Measurements from ENCODE around the gene ZBTB17. TPM values are rescaled to one million over a fixed set of nuclear protein-coding genes. Genes with fewer than 3 reads are reported as not detected.

The ZBTB17 gene
- polyA plus RNA-seq, 3 donors from 2014 or later = 6.1 to 21.4 (median 7.0) TPM

DNA sequence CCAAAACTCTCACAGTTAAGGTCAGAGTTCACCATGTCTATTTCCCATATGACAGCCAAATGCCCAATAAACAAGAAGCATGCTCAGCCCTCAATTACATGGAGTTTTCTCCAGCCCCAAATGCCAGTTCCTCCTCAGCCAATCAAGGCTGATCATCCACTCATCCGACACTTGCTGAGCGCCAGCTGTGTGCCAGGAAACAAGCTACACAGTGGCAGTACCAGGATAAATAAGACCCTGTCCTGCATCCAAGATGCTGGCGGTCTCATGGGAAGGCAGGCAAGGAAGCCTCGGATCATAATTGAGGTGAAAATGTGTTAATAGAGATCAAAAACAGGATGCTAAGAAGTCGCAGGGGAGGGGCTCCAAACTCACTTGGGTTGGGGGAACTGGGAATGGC, 7.7 kb downstream of the ZBTB17 start:
- Mint-ChIP-seq H3K27ac (peak overlapping the region in 1 of 6 donors; percentile 9), H3K4me1 (peaks cover 40 to 61% of the 10 kb centered on the region in 2 donors), H3K27me3 (ENCODE audit: low read depth in 3 of 3) (no peaks in the 10 kb centered on the region), H3K9me3 (no peaks in the 10 kb centered on the region), H3K36me3 (peaks cover 7 to 14% (median 14%) of the 10 kb centered on the region in 3 donors), H3K4me3 (no peak overlapping the region)
- DNase-seq = no peak

DNA sequence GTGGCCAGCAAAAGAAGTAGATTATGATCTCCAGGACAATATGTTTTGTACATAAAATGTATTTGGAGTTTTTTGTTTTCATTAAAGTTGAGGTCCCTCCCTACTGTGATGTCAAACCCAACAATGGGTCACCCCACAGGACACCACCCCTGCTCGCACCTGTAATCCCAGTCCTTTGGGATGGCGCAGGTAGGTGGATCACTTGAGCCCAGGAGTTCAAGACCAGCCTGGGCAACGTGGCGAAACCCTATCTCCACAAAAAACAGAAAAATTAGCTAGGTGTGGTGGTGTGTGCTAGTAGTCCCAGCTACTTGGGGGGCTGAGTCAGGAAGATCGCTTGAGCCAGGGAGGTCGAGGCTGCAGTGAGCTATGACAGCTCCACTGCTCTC, 9.0 kb downstream of the ZBTB17 start:
- Mint-ChIP-seq H3K27ac (peak overlapping the region in 3 of 6 donors; percentile 7 to 90 (median 73)), H3K4me3 (peak overlapping the region in 1 of 5 donors; percentile 29), H3K4me1 (peaks cover 40 to 62% of the 10 kb centered on the region in 2 donors), H3K27me3 (ENCODE audit: low read depth in 3 of 3) (no peaks in the 10 kb centered on the region), H3K36me3 (peaks cover 4 to 13% (median 5%) of the 10 kb centered on the region in 3 donors), H3K9me3 (no peaks in the 10 kb centered on the region)
- DNase-seq = no peak

DNA sequence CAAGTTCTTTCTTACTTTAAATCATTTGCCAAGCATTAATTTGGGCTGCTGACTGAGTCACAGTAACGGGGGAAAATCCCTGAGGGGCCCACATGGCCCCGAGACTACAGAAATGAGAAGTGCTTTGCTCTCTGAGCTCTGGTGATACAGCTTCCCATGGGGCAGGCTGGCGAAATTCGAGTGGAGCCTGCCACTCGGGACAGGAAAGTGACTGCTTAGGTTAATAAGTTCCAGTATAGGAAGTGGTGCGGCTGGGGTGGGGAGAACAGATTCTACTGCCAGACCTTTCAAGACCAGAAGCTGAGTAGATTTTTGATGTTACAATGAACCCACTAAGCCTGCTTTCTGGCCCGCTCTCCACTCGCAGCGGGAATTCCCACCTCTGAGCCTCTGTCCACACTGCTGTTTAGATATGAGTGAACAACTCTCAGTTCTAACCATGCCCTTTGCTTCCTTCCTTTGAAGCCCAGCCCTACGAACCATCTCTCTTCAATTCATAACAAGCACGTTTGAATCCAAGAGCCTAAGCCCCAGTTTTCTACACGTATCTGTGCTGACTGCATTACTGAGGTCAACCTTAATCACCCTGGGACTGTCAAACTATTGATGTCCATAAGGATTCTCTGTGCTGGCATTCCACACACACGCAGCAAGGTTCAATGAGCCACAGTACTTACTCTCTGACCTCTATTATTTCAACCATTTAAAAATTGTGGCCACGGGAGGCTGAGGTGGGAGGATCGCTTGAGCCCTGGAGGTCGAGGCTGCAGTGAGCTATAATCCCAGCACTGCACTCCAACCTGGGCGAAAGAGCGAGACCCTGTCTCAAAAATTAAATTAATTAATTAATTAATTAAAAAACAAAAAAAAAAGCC, 9.6 kb downstream of the ZBTB17 start:
- H3K27ac Mint-ChIP-seq = peak overlapping the region; percentile 44 to 90 (median 80)
- H3K4me1 Mint-ChIP-seq = peaks cover 40 to 65% of the 10 kb centered on the region in 2 donors
- H3K36me3 Mint-ChIP-seq = peaks cover 4 to 11% (median 8%) of the 10 kb centered on the region in 3 donors
- no peaks in the 10 kb centered on the region for H3K27me3 Mint-ChIP-seq (ENCODE audit: low read depth in 3 of 3)
- H3K9me3 Mint-ChIP-seq = no peaks in the 10 kb centered on the region
- peak overlapping the region; percentile 24 to 81 (median 53) for H3K4me3 Mint-ChIP-seq
- DNase-seq = peak in 1 of 3 donors; percentile 23

DNA sequence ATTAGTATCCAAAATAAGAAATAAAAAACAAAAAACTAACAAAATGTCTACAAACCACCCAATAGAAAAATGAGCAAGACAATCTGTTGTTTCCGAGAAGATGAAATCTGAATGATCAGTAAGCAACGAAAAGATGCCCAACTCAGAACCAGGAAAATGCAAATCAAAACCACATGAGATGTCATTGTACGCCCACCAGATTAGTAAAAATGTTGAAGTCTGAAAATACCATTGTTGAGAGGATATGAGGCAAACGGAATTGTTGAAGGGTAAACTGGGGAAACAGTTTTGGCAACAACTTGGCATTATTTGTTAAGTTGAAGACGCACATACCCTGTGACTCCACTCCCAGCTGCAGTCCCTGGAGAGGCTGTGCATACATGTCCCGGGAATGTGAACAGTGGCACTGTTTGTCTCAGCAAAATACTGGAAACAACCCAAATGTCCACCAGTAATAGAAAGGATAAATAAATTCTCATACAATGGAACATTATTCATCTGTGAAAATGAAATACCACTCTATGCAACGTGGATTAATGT, 10.6 kb downstream of the ZBTB17 start:
- H3K4me1 Mint-ChIP-seq = peaks cover 40 to 71% of the 10 kb centered on the region in 2 donors
- no peak for DNase-seq
- no peaks in the 10 kb centered on the region for H3K27me3 Mint-ChIP-seq (ENCODE audit: low read depth in 3 of 3)
- H3K36me3 Mint-ChIP-seq = peaks cover 4 to 11% (median 8%) of the 10 kb centered on the region in 3 donors
- peak overlapping the region; percentile 44 to 90 (median 80) for H3K27ac Mint-ChIP-seq
- peak overlapping the region in 1 of 5 donors; percentile 81 for H3K4me3 Mint-ChIP-seq
- H3K9me3 Mint-ChIP-seq = no peaks in the 10 kb centered on the region

DNA sequence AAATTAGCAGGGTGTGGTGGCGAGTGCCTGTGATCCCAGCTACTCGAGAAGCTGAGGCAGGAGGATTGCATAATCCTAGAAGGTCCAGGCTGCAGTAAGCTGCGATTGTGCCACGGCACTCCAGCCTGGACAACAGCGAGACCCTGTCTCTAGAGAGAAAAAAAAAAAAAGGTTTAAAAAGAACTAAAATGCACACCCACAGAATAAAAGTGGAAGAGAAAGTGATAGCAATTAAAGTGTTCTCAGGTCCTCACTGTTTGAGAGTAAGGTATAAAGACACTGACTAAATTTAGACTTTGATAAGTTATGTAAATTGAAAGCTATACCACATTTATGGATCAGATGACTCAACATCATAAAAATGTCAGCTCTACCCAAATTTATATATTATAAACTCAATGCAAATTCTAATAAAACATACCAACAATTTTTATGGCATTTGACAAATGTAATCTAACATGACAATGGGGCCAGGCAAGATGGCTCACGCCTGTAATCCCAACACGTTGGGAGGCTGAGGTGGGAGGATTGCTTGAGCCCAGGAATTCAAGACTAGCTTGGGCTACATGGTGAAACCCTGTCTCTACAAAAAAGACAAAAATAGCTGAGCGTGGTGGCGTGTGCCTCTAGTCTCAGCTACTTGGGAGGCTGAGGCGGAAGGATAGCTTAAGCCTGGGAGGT, 11.8 kb downstream of the ZBTB17 start:
- H3K27me3 Mint-ChIP-seq (ENCODE audit: low read depth in 3 of 3) = no peaks in the 10 kb centered on the region
- H3K9me3 Mint-ChIP-seq = no peaks in the 10 kb centered on the region
- peaks cover 4 to 8% (median 8%) of the 10 kb centered on the region in 3 donors for H3K36me3 Mint-ChIP-seq
- H3K4me1 Mint-ChIP-seq = peaks cover 37 to 69% of the 10 kb centered on the region in 2 donors
- DNase-seq = no peak
- H3K27ac Mint-ChIP-seq = peak overlapping the region in 5 of 6 donors; percentile 22 to 51 (median 40)
- H3K4me3 Mint-ChIP-seq = no peak overlapping the region

DNA sequence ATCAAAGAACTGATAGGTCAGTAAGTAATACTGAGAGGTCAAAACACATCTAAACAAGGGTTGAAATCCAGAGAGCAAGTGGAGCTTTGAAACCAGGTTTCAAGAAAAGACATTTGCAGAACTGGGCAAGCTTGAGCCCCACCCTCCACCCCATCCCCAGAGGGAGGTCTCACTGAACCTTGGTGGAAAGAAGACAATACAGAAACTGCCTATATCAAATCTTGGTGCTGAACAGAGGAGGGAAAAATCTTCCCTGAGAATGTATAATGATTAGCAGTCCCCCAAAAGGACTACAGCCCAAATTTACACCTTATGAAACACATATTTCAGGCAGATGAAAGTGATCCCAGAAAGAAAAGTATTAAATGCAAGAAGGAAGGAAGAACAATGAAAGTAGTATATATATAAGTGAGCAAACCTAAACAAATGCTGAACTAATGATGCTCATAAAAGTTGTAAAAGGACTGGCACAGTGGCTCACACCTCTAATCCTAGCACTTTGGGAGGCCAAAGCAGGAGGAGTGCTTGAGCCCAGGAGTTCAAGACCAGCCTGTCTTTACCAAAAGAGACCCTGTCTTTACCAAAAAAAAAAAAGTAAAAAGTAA, 12.4 kb downstream of the ZBTB17 start:
- Mint-ChIP-seq H3K27me3 (ENCODE audit: low read depth in 3 of 3) (peaks cover 0 to 1% (median 0%) of the 10 kb centered on the region in 3 donors), H3K27ac (peak overlapping the region; percentile 10 to 79 (median 24)), H3K4me1 (peaks cover 37 to 68% of the 10 kb centered on the region in 2 donors), H3K36me3 (peaks cover 4 to 8% (median 8%) of the 10 kb centered on the region in 3 donors), H3K9me3 (no peaks in the 10 kb centered on the region), H3K4me3 (no peak overlapping the region)
- DNase-seq = no peak

DNA sequence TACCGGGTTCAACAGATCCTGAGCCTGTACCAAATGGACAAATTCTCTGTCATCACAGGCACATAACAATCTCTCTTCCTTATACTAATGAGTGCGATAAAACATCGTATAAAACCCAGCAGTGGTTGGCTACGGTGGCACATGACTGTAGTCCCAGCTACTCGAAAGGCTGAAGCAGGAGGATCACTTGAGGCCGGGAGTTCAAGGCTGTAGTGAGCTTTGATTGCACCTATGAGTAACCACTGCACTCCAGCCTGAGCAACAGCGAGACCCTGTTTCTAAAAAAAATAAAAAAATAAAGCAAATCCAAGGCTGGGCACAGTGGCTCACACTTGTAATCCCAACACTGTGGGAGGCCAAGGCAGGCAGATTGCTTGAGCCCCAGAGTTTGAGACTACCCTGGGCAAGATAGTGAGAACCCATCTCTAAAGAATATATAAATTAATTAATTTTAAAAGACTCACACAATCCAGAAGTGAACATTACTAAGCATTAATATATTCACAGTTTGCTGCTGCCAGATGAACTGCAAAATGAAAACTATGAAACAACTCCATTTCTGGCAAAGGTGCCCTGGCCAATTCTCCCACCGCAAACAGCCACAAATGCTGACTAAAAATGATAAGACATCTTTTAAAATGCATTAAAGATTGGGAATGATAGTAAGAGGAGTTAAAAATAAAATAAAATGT, 13.1 kb downstream of the ZBTB17 start:
- Mint-ChIP-seq H3K27me3 (ENCODE audit: low read depth in 3 of 3) (peaks cover 0 to 3% (median 0%) of the 10 kb centered on the region in 3 donors), H3K4me1 (peaks cover 37 to 65% of the 10 kb centered on the region in 2 donors), H3K4me3 (peak overlapping the region in 1 of 5 donors; percentile 12), H3K36me3 (peaks cover 0 to 5% (median 4%) of the 10 kb centered on the region in 3 donors), H3K9me3 (no peaks in the 10 kb centered on the region), H3K27ac (peak overlapping the region in 3 of 6 donors; percentile 22 to 79 (median 23))
- no peak for DNase-seq

DNA sequence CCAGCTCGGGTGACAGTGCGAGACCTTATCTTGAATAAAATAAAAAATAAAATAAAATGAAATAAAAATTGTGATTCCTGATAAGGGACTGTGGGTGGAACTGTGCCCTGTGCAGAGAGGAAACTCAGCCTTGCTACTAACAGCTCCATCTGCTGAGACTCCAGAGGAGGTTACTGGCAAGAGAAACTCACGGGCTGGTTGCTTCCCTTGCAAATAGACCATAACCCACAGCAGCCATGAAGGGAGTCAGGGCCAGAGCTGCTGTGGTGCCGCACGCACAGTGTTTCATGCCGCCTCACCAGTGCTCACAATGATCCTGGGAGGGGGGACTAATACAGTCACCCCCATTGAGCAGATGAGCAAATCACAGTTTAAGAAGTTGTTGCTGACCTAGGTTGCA, 13.7 kb downstream of the ZBTB17 start:
- peaks cover 33 to 65% of the 10 kb centered on the region in 2 donors for H3K4me1 Mint-ChIP-seq
- peaks cover 0 to 3% (median 0%) of the 10 kb centered on the region in 3 donors for H3K27me3 Mint-ChIP-seq (ENCODE audit: low read depth in 3 of 3)
- no peaks in the 10 kb centered on the region for H3K9me3 Mint-ChIP-seq
- DNase-seq = no peak
- no peak overlapping the region for H3K4me3 Mint-ChIP-seq
- no peak overlapping the region for H3K27ac Mint-ChIP-seq
- peaks cover 0 to 8% (median 4%) of the 10 kb centered on the region in 3 donors for H3K36me3 Mint-ChIP-seq

DNA sequence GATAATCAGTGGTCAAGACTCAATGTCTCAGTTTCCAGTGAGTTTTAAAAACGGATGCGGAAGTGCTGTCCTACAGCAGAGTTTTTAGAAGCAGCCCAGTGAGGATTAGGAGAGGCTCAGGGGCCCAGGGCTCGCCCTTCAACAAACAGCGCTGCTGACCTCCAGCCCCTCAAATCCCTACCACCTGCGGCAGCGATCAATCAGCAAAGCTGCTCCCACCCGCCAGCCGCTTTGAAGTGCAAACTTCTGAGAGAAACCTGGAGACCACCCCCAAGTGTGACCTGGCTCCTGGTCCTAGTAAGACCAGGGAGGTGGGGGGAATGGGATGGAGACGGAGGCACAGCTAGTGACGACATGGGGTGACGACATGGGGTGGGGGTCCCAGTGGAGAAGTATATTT, 14.4 kb downstream of the ZBTB17 start:
- no peak overlapping the region for H3K4me3 Mint-ChIP-seq
- peaks cover 0 to 4% (median 0%) of the 10 kb centered on the region in 3 donors for H3K27me3 Mint-ChIP-seq (ENCODE audit: low read depth in 3 of 3)
- H3K36me3 Mint-ChIP-seq = peaks cover 0 to 11% (median 7%) of the 10 kb centered on the region in 3 donors
- no peaks in the 10 kb centered on the region for H3K9me3 Mint-ChIP-seq
- peaks cover 27 to 65% of the 10 kb centered on the region in 2 donors for H3K4me1 Mint-ChIP-seq
- no peak overlapping the region for H3K27ac Mint-ChIP-seq
- DNase-seq = no peak

DNA sequence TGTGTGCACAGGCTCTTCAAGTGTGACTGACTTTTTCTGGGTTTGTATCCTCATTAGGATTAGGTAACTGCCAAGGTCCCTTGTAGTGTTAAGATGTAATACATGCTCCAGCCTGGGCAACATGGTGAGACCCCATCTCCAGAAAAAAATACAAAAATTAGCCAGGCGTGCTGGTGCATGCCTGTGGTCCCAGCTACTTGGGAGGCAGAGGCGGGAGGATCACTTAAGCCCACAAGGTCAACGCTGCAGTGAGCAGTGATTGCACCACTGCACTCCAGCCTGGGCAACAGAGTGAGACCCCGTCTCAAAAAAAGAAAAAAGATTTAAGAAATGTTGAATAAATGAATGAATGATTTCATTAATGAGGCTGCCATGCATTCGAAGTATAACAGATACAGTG, 15.1 kb downstream of the ZBTB17 start:
- H3K4me3 Mint-ChIP-seq = no peak overlapping the region
- H3K27ac Mint-ChIP-seq = peak overlapping the region in 1 of 6 donors; percentile 45
- H3K4me1 Mint-ChIP-seq = peaks cover 20 to 63% of the 10 kb centered on the region in 2 donors
- peaks cover 0 to 12% (median 9%) of the 10 kb centered on the region in 3 donors for H3K36me3 Mint-ChIP-seq
- no peak for DNase-seq
- no peaks in the 10 kb centered on the region for H3K9me3 Mint-ChIP-seq
- H3K27me3 Mint-ChIP-seq (ENCODE audit: low read depth in 3 of 3) = peaks cover 0 to 6% (median 0%) of the 10 kb centered on the region in 3 donors

DNA sequence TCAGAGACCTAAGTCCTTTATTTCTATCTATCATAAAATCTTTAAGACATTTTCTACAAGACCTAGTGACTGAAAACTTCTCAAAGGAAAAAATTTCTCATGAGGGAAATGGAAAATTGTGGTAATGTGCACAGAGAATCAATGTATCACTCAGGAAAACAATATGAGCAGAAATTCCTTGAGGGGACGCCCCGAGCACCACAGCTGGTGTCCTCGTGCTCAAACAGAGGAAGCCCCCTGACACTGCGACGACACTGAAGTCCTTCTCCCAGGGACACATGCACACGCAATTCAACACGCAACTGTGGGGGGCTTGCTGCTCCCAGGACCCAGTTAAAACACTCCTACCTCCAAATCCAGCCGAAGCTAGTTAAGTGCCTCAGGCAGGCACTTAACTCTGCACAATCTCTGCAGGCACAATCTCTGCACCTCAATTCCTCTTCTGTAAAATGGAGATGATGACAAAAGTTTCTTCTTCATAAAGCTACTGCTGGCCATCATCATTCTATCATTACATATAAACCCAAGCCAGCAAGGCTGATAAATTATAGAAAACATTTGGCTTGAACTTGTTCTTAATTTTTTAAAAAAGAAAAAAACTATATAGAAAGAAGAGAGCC, 16.0 kb downstream of the ZBTB17 start:
- peaks cover 0 to 6% (median 0%) of the 10 kb centered on the region in 3 donors for H3K27me3 Mint-ChIP-seq (ENCODE audit: low read depth in 3 of 3)
- peaks cover 12 to 61% of the 10 kb centered on the region in 2 donors for H3K4me1 Mint-ChIP-seq
- peaks cover 0 to 12% (median 9%) of the 10 kb centered on the region in 3 donors for H3K36me3 Mint-ChIP-seq
- H3K9me3 Mint-ChIP-seq = no peaks in the 10 kb centered on the region
- DNase-seq = no peak
- no peak overlapping the region for H3K4me3 Mint-ChIP-seq
- H3K27ac Mint-ChIP-seq = no peak overlapping the region

DNA sequence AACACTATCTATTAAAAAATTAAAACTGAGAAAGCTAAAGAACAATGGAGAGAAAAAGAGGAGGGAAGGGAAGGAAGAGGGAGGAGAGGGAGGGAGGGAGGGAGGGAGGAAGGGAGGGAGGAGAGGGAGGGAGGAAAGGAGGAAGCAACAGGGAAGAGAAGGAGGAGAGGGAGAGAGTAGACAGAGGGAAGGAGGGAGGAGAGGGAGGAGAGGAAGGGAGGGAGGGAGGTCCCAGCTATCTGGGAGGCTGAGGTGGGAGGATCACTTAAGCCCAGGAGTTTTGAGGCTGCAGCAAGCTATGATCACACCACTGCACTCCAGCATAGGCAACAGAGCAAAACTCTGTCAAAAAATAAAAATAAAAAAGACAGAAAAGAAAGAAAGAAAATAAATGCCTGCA, 16.5 kb downstream of the ZBTB17 start:
- Mint-ChIP-seq H3K4me1 (peaks cover 11 to 60% of the 10 kb centered on the region in 2 donors), H3K36me3 (peaks cover 0 to 12% (median 9%) of the 10 kb centered on the region in 3 donors), H3K4me3 (no peak overlapping the region), H3K9me3 (no peaks in the 10 kb centered on the region), H3K27ac (no peak overlapping the region), H3K27me3 (ENCODE audit: low read depth in 3 of 3) (peaks cover 0 to 6% (median 0%) of the 10 kb centered on the region in 3 donors)
- no peak for DNase-seq
